SK-N-SH (cell line): ENCODE data around the gene ELMO1. TPM values are rescaled to one million over a fixed set of nuclear protein-coding genes. Genes with fewer than 3 reads are reported as not detected.

Experiments
- CTCF ChIA-PET: fragments of 300-600, 350-600 bp; formaldehyde crosslinking; extraction: SDS; loops from one replicate; lab custom pipeline; 2021; lab: Yijun Ruan, JAX
- POLR2A ChIA-PET: fragments of 350-600 bp; sonication (Branson Sonifier 250); formaldehyde crosslinking; extraction: SDS; loops from one replicate; lab custom pipeline; 2020; ENCODE audit warnings: antibody characterized with exemption, inconsistent platforms; lab: Yijun Ruan, JAX
- DNase-seq: peaks from one replicate; pipeline ENCODE4 v3.0.0; 2012
- H2AFZ ChIP-seq: fragments of 200-600 bp; sonication (generic); 2 replicates; pipeline ENCODE4 v1.8.1; 2016; ENCODE audit warnings: antibody characterized with exemption, mild to moderate bottlenecking, low read depth
- H3F3A ChIP-seq: fragments of 200-600 bp; sonication (generic); replicated peaks from 2 replicates; pipeline ENCODE3; 2016; ENCODE audit warnings: antibody characterized with exemption, mild to moderate bottlenecking; ENCODE audit not compliant: insufficient read depth
- H3K27ac ChIP-seq, 2 experiments: fragments of 200-500 bp in 1 of 2; fragments of 200-600 bp in 1 of 2; sonication (Bioruptor generic) in 1 of 2; sonication (generic), shearing (Covaris generic) in 1 of 2; 2 replicates each; pipeline versions ENCODE4 v1.5.1 to v1.6.1; 2014 to 2016; ENCODE audit warnings: low read depth in 2 of 2, inconsistent platforms in 1 of 2, low read length in 1 of 2, mild to moderate bottlenecking in 1 of 2, mixed read lengths in 1 of 2
- H3K27me3 ChIP-seq: fragments of 200-600 bp; sonication (generic), shearing (Covaris generic); 2 replicates; pipeline ENCODE4 v1.6.1; 2016; ENCODE audit warnings: mixed run types; ENCODE audit not compliant: insufficient read depth
- H3K36me3 ChIP-seq, 2 experiments: fragments of 200-500 bp in 1 of 2; fragments of 200-600 bp in 1 of 2; sonication (Bioruptor generic) in 1 of 2; sonication (generic) in 1 of 2; replicated peaks in 1 of 2; 2 replicates each; pipeline versions ENCODE3 to v1.5.1; 2014 to 2016; ENCODE audit warnings: low read length in 1 of 2, mild to moderate bottlenecking in 1 of 2; ENCODE audit not compliant: insufficient read depth in 2 of 2, control insufficient read depth in 1 of 2
- H3K4me1 ChIP-seq, 2 experiments: fragments of 200-500 bp in 1 of 2; fragments of 200-600 bp in 1 of 2; sonication (Bioruptor generic) in 1 of 2; sonication (generic), shearing (Covaris generic) in 1 of 2; 2 replicates each; pipeline versions ENCODE4 v1.5.1 to v1.6.1; 2014 to 2016; ENCODE audit warnings: low read depth in 1 of 2, low read length in 1 of 2, mixed run types in 1 of 2; ENCODE audit not compliant: insufficient read depth in 2 of 2, control insufficient read depth in 1 of 2
- H3K4me2 ChIP-seq: fragments of 200-600 bp; sonication (generic), shearing (Covaris generic); 2 replicates; pipeline ENCODE4 v1.6.1; 2017; ENCODE audit warnings: mixed run types
- H3K4me3 ChIP-seq, 2 experiments: fragments of 200-500 bp in 1 of 2; fragments of 200-600 bp in 1 of 2; sonication (Bioruptor generic) in 1 of 2; sonication (generic), shearing (Covaris generic) in 1 of 2; 2 replicates each; pipeline versions ENCODE4 v1.5.1 to v1.8.1; 2014 to 2016; ENCODE audit warnings: low read depth in 2 of 2, inconsistent platforms in 1 of 2, low read length in 1 of 2, mild to moderate bottlenecking in 1 of 2, mixed read lengths in 1 of 2, moderate library complexity in 1 of 2
- H3K79me2 ChIP-seq: fragments of 200-600 bp; sonication (generic); 2 replicates; pipeline ENCODE4 v1.8.1; 2017; ENCODE audit warnings: mild to moderate bottlenecking; ENCODE audit not compliant: insufficient read depth
- H3K9ac ChIP-seq: fragments of 200-600 bp; sonication (generic); 2 replicates; pipeline ENCODE4 v1.6.1; 2017; ENCODE audit warnings: mixed run types
- H3K9me2 ChIP-seq: fragments of 200-600 bp; sonication (generic); 2 replicates; pipeline ENCODE4 v1.6.1; 2017; ENCODE audit warnings: mixed run types
- H3K9me3 ChIP-seq: fragments of 200-600 bp; sonication (generic); 2 replicates; pipeline ENCODE4 v1.6.1; 2017; ENCODE audit warnings: mixed run types, mild to moderate bottlenecking, moderate library complexity
- H4K20me1 ChIP-seq: fragments of 200-600 bp; sonication (generic); 2 replicates; pipeline ENCODE4 v1.6.1; 2017; ENCODE audit warnings: mild to moderate bottlenecking, mixed run types; ENCODE audit not compliant: insufficient read depth
- CHD2 ChIP-seq: fragments of 150-350 bp; IDR thresholded peaks from 2 replicates; pipeline ENCODE4 v1.6.1; 2018; ENCODE audit warnings: low read length; ENCODE audit not compliant: partially characterized antibody
- ELF1 ChIP-seq: IDR thresholded peaks from 2 replicates; pipeline ENCODE4 v1.4.0; 2012
- EZH2phosphoT487 ChIP-seq: fragments of 200-600 bp; sonication (generic); IDR thresholded peaks from 2 replicates; pipeline ENCODE4 v1.6.1; 2017; ENCODE audit warnings: low read depth, mixed run types, mild to moderate bottlenecking, antibody characterized with exemption, moderate library complexity, borderline replicate concordance
- FOSL2 ChIP-seq: IDR thresholded peaks from 2 replicates; pipeline ENCODE4 v1.4.0; 2012; ENCODE audit warnings: low read depth, mild to moderate bottlenecking, moderate library complexity, borderline replicate concordance
- FOXJ3 ChIP-seq: sonication (generic); formaldehyde crosslinking; IDR thresholded peaks from 2 replicates; pipeline ENCODE4 v1.5.1; 2020; ENCODE audit warnings: mild to moderate bottlenecking, missing genetic modification reagents
- FOXM1 ChIP-seq: IDR thresholded peaks from 2 replicates; pipeline ENCODE4 v1.4.0; 2012; ENCODE audit warnings: low read depth, mild to moderate bottlenecking
- GABPA ChIP-seq: IDR thresholded peaks from 2 replicates; pipeline ENCODE4 v1.4.0; 2012; ENCODE audit warnings: low read depth, mild to moderate bottlenecking
- JUND ChIP-seq: IDR thresholded peaks from 2 replicates; pipeline ENCODE4 v1.4.0; 2012
- MEF2A ChIP-seq: IDR thresholded peaks from 2 replicates; pipeline ENCODE4 v1.4.0; 2012; ENCODE audit warnings: low read depth, borderline replicate concordance
- MXI1 ChIP-seq: IDR thresholded peaks from 2 replicates; pipeline ENCODE4 v1.6.1; 2012; ENCODE audit warnings: mild to moderate bottlenecking, low read depth, low read length, improper control_type of control experiment
- NFIC ChIP-seq: IDR thresholded peaks from 2 replicates; pipeline ENCODE4 v1.4.0; 2012; ENCODE audit warnings: borderline replicate concordance
- PBX3 ChIP-seq: IDR thresholded peaks from 2 replicates; pipeline ENCODE4; 2012
- POLR2AphosphoS5 ChIP-seq: IDR thresholded peaks from 2 replicates; pipeline ENCODE4 v1.6.1; 2012; ENCODE audit warnings: low read depth, low read length
- RAD21 ChIP-seq: IDR thresholded peaks from 2 replicates; pipeline ENCODE4 v1.6.1; 2012; ENCODE audit warnings: mild to moderate bottlenecking, low read length
- RXRA ChIP-seq: IDR thresholded peaks from 2 replicates; pipeline ENCODE4 v1.4.0; 2012; ENCODE audit warnings: low read depth, mild to moderate bottlenecking, borderline replicate concordance
- TCF12 ChIP-seq: IDR thresholded peaks from 2 replicates; pipeline ENCODE4 v1.4.0; 2012
- USF1 ChIP-seq: IDR thresholded peaks from 2 replicates; pipeline ENCODE4 v1.4.0; 2012; ENCODE audit warnings: low read depth, borderline replicate concordance
- USF2 ChIP-seq: fragments of 150-350 bp; IDR thresholded peaks from 2 replicates; pipeline ENCODE4 v1.6.1; 2017; ENCODE audit warnings: antibody characterized with exemption, low read length, low read depth, borderline replicate concordance
- ZBTB33 ChIP-seq: IDR thresholded peaks from 2 replicates; pipeline ENCODE4 v1.4.0; 2012; ENCODE audit warnings: low read depth, borderline replicate concordance
- WGBS: methylation state at CpG from one replicate; pipeline ENCODE4 v1.1.6; 2017; ENCODE audit warnings: low lambda C conversion rate; 5-methylcytosine and 5-hydroxymethylcytosine counted together
- polyA plus RNA-seq, 3 experiments: library from polyadenylated mRNA; depleted of rRNA; stranded (reverse); fragments of >200 nt; gene quantifications; 2 replicates each; pipeline ENCODE4 v1.2.3, GENCODE V29; 2012

Gene ELMO1
- polyA plus RNA-seq, 1 of the 3 experiments (the other 2 are of a cell fraction): 0.64 TPM

- TF ChIP-seq USF1 (no peak), RXRA (no peak), MXI1 (no peak), PBX3 (no peak)
Measured at GRCh38 chr7:36941359-36941758, 507.3 kb downstream of the ELMO1 start (continued).

- WGBS: 40% methylated on average over 4 of the region's 4 CpGs
- Histone ChIP-seq H4K20me1 (no peaks in the 10 kb centered on the region), H3K9me2 (no peaks in the 10 kb centered on the region), H3K9me3 (no peaks in the 10 kb centered on the region), H3K36me3 (no peaks in the 10 kb centered on the region), H3K4me2 (no peak overlapping the region), H3K27me3 (no peaks in the 10 kb centered on the region), H3K9ac (no peak overlapping the region), H3K4me1 (peaks cover 0 to 14% of the 10 kb centered on the region in 2 experiments; a peak in 1 of 4 replicates), H3F3A (no peaks in the 10 kb centered on the region), H2AFZ (no peak overlapping the region), H3K4me3 (no peak overlapping the region), H3K79me2 (no peaks in the 10 kb centered on the region), H3K27ac (no peak overlapping the region)
- no peak for DNase-seq
- TF ChIP-seq FOSL2 (no peak), USF1 (no peak), ELF1 (no peak), RAD21 (no peak), JUND (no peak), TCF12 (no peak), USF2 (no peak), POLR2AphosphoS5 (no peak), FOXM1 (no peak), EZH2phosphoT487 (no peak), FOXJ3 (CRISPR knock-in tag) (no peak), RXRA (no peak), MEF2A (no peak), ZBTB33 (no peak), CHD2 (no peak), MXI1 (no peak), GABPA (no peak), NFIC (no peak)
- POLR2A ChIA-PET: no interaction called here
- CTCF ChIA-PET: interaction anchor here (1.4 to 2.7 kb wide), 3 partner anchors 10 to 47 kb away, joined by 5 to 8 read pairs (median 7); no protein-coding TSS in a partner anchor
Measured at GRCh38 chr7:36939816-36940215, 508.8 kb downstream of the ELMO1 start.
